HEK293 (cell line): ENCODE data around the gene NUDT4.

Experiments used
- CTCF ChIA-PET: fragments of 350-600 bp; formaldehyde crosslinking; extraction: SDS; loops from one replicate; lab custom pipeline; 2021; ENCODE audit warnings: antibody characterized with exemption; lab: Yijun Ruan, JAX
- POLR2A ChIA-PET: fragments of 300-600 bp; formaldehyde crosslinking; extraction: SDS; loops from one replicate; lab custom pipeline; 2020; ENCODE audit warnings: antibody characterized with exemption, inconsistent platforms; lab: Yijun Ruan, JAX
- H3K27ac ChIP-seq: fragments of 200-500 bp; sonication (Bioruptor generic); 2 replicates; pipeline ENCODE4 v1.5.1; 2014; ENCODE audit warnings: low read depth, low read length, control low read depth, inconsistent platforms; ENCODE audit errors: extremely low read depth
- H3K36me3 ChIP-seq, 2 experiments: fragments of 200-500 bp in 1 of 2; sonication (Bioruptor generic) in 1 of 2; 1 replicate in 1 of 2; 2 replicates in 1 of 2; pipeline ENCODE4 v1.5.1; 2014 to 2017; ENCODE audit warnings: inconsistent platforms in 2 of 2, low read length in 2 of 2; ENCODE audit not compliant: control insufficient read depth in 2 of 2, insufficient read depth in 1 of 2
- H3K4me1 ChIP-seq: fragments of 200-500 bp; sonication (Bioruptor generic); 2 replicates; pipeline ENCODE4 v1.5.1; 2014; ENCODE audit warnings: mild to moderate bottlenecking, low read length, inconsistent platforms; ENCODE audit not compliant: control insufficient read depth, insufficient read depth
- H3K4me3 ChIP-seq: 2 replicates; pipeline ENCODE4 v1.5.1; 2011; ENCODE audit warnings: low read depth, mild to moderate bottlenecking, control low read depth, low read length, moderate library complexity
- H3K9me3 ChIP-seq: fragments of 200-500 bp; sonication (Bioruptor generic); 2 replicates; pipeline ENCODE4 v1.5.1; 2014; ENCODE audit warnings: low read depth, low read length, inconsistent platforms; ENCODE audit not compliant: control insufficient read depth, insufficient read depth
- GLIS1 ChIP-seq: fragments of 450-650 bp; formaldehyde crosslinking; IDR thresholded peaks from 2 replicates; pipeline ENCODE4 v1.5.1; 2016; ENCODE audit warnings: missing biosample characterization, missing genetic modification characterization
- KLF9 ChIP-seq: fragments of 450-650 bp; formaldehyde crosslinking; IDR thresholded peaks from 2 replicates; pipeline ENCODE4 v1.5.1; 2016; ENCODE audit warnings: missing biosample characterization, missing genetic modification characterization, low read depth
- MZF1 ChIP-seq: fragments of 450-650 bp; formaldehyde crosslinking; IDR thresholded peaks from 2 replicates; pipeline ENCODE4 v1.5.1; 2017; ENCODE audit warnings: missing biosample characterization, missing genetic modification characterization, borderline replicate concordance
- OSR2 ChIP-seq: fragments of 450-650 bp; formaldehyde crosslinking; IDR thresholded peaks from 2 replicates; pipeline ENCODE4 v1.5.1; 2016; ENCODE audit warnings: missing biosample characterization, missing genetic modification characterization
- PRDM1 ChIP-seq: fragments of 450-650 bp; formaldehyde crosslinking; IDR thresholded peaks from 2 replicates; pipeline ENCODE4; 2016; ENCODE audit warnings: missing biosample characterization, missing genetic modification characterization
- SETDB1 ChIP-seq: IDR thresholded peaks from one replicate; pipeline ENCODE4 v1.6.1; 2017; ENCODE audit warnings: mild to moderate bottlenecking, low read length, moderate library complexity, mixed read lengths; ENCODE audit not compliant: insufficient read length
- SP7 ChIP-seq: fragments of 450-650 bp; formaldehyde crosslinking; IDR thresholded peaks from 2 replicates; pipeline ENCODE4 v1.5.1; 2016; ENCODE audit warnings: missing biosample characterization, missing genetic modification characterization
- ZBTB1 ChIP-seq: fragments of 450-650 bp; formaldehyde crosslinking; IDR thresholded peaks from 2 replicates; pipeline ENCODE4 v1.5.1; 2016; ENCODE audit warnings: missing biosample characterization, missing genetic modification characterization
- ZBTB17 ChIP-seq: fragments of 450-650 bp; formaldehyde crosslinking; IDR thresholded peaks from 2 replicates; pipeline ENCODE4 v1.5.1; 2016; ENCODE audit warnings: missing biosample characterization, missing genetic modification characterization
- ZBTB21 ChIP-seq: fragments of 450-650 bp; formaldehyde crosslinking; IDR thresholded peaks from 2 replicates; pipeline ENCODE4 v1.5.1; 2017; ENCODE audit warnings: missing biosample characterization, missing genetic modification characterization
- ZFHX2 ChIP-seq: fragments of 450-650 bp; formaldehyde crosslinking; conservative IDR thresholded peaks from 2 replicates; pipeline ENCODE4 v1.5.1; 2016; ENCODE audit warnings: missing biosample characterization, missing genetic modification characterization
- ZNF112 ChIP-seq: fragments of 450-650 bp; formaldehyde crosslinking; IDR thresholded peaks from 2 replicates; pipeline ENCODE4 v1.5.0; 2017; ENCODE audit warnings: missing biosample characterization, missing genetic modification characterization
- ZNF16 ChIP-seq: fragments of 450-650 bp; formaldehyde crosslinking; IDR thresholded peaks from 2 replicates; pipeline ENCODE4 v1.5.1; 2016; ENCODE audit warnings: low read depth, missing biosample characterization, missing genetic modification characterization
- ZNF221 ChIP-seq: fragments of 450-650 bp; formaldehyde crosslinking; IDR thresholded peaks from 2 replicates; pipeline ENCODE4 v1.5.1; 2017; ENCODE audit warnings: missing biosample characterization, missing genetic modification characterization, borderline replicate concordance
- ZNF292 ChIP-seq: fragments of 450-650 bp; formaldehyde crosslinking; IDR thresholded peaks from 2 replicates; pipeline ENCODE4 v1.5.1; 2016; ENCODE audit warnings: low read depth, missing biosample characterization, missing genetic modification characterization, borderline replicate concordance
- ZNF335 ChIP-seq: fragments of 450-650 bp; formaldehyde crosslinking; conservative IDR thresholded peaks from 2 replicates; pipeline ENCODE4 v1.5.1; 2016; ENCODE audit warnings: missing biosample characterization, missing genetic modification characterization
- ZNF350 ChIP-seq: fragments of 450-650 bp; formaldehyde crosslinking; IDR thresholded peaks from 2 replicates; pipeline ENCODE4 v1.5.0; 2017; ENCODE audit warnings: missing biosample characterization, mild to moderate bottlenecking, missing genetic modification characterization
- ZNF404 ChIP-seq: fragments of 450-650 bp; formaldehyde crosslinking; IDR thresholded peaks from 2 replicates; pipeline ENCODE4 v1.5.1; 2017; ENCODE audit warnings: missing biosample characterization, missing genetic modification characterization
- ZNF473 ChIP-seq: fragments of 450-650 bp; formaldehyde crosslinking; IDR thresholded peaks from 2 replicates; pipeline ENCODE4 v1.5.1; 2017; ENCODE audit warnings: missing biosample characterization, missing genetic modification characterization
- ZNF488 ChIP-seq: fragments of 450-650 bp; formaldehyde crosslinking; IDR thresholded peaks from 2 replicates; pipeline ENCODE4 v1.5.1; 2016; ENCODE audit warnings: missing biosample characterization, missing genetic modification characterization
- ZNF529 ChIP-seq: fragments of 450-650 bp; formaldehyde crosslinking; IDR thresholded peaks from 2 replicates; pipeline ENCODE4 v1.5.1; 2017; ENCODE audit warnings: missing genetic modification characterization, missing biosample characterization; ENCODE audit not compliant: insufficient replicate concordance
- ZNF561 ChIP-seq: fragments of 450-650 bp; IDR thresholded peaks from 2 replicates; pipeline ENCODE4 v1.5.1; 2018; ENCODE audit warnings: missing biosample characterization, missing genetic modification characterization, borderline replicate concordance
- ZNF571 ChIP-seq: fragments of 450-650 bp; formaldehyde crosslinking; IDR thresholded peaks from 2 replicates; pipeline ENCODE4 v1.5.0; 2017; ENCODE audit warnings: missing biosample characterization, missing genetic modification characterization
- ZNF600 ChIP-seq: fragments of 450-650 bp; formaldehyde crosslinking; IDR thresholded peaks from 2 replicates; pipeline ENCODE4 v1.5.1; 2016; ENCODE audit warnings: missing biosample characterization, missing genetic modification characterization
- ZNF623 ChIP-seq: fragments of 450-650 bp; formaldehyde crosslinking; IDR thresholded peaks from 2 replicates; pipeline ENCODE4 v1.5.1; 2016; ENCODE audit warnings: missing biosample characterization, missing genetic modification characterization
- ZNF626 ChIP-seq: fragments of 450-650 bp; sonication (Bioruptor Pico); formaldehyde crosslinking; IDR thresholded peaks from 2 replicates; pipeline ENCODE4 v1.5.1; 2018; ENCODE audit warnings: missing biosample characterization, missing genetic modification characterization, inconsistent platforms
- ZNF654 ChIP-seq: fragments of 450-650 bp; formaldehyde crosslinking; IDR thresholded peaks from 2 replicates; pipeline ENCODE4 v1.5.1; 2016; ENCODE audit warnings: low read depth, missing biosample characterization, missing genetic modification characterization
- ZNF660 ChIP-seq: fragments of 450-650 bp; IDR thresholded peaks from 2 replicates; pipeline ENCODE4 v1.5.1; 2018; ENCODE audit warnings: missing biosample characterization, mild to moderate bottlenecking, missing genetic modification characterization
- ZNF664 ChIP-seq: fragments of 450-650 bp; formaldehyde crosslinking; IDR thresholded peaks from 2 replicates; pipeline ENCODE4 v1.5.1; 2016; ENCODE audit warnings: missing biosample characterization, missing genetic modification characterization
- ZNF701 ChIP-seq: fragments of 450-650 bp; formaldehyde crosslinking; IDR thresholded peaks from 2 replicates; pipeline ENCODE4 v1.5.1; 2016; ENCODE audit warnings: missing biosample characterization, missing genetic modification characterization
- ZNF776 ChIP-seq: fragments of 450-650 bp; formaldehyde crosslinking; IDR thresholded peaks from 2 replicates; pipeline ENCODE4 v1.5.0; 2017; ENCODE audit warnings: missing biosample characterization, missing genetic modification characterization, borderline replicate concordance
- ZNF791 ChIP-seq: fragments of 450-650 bp; formaldehyde crosslinking; IDR thresholded peaks from 2 replicates; pipeline ENCODE4 v1.5.1; 2016; ENCODE audit warnings: missing biosample characterization, missing genetic modification characterization
- TF ChIP-seq, protein P1 (sequence below): fragments of 450-650 bp; formaldehyde crosslinking; IDR thresholded peaks from 2 replicates; pipeline ENCODE4 v1.5.1; 2016; ENCODE audit warnings: missing biosample characterization, missing genetic modification characterization
- TF ChIP-seq, protein P2 (sequence below): fragments of 450-650 bp; formaldehyde crosslinking; IDR thresholded peaks from 2 replicates; pipeline ENCODE4 v1.5.1; 2016; ENCODE audit warnings: missing biosample characterization, missing genetic modification characterization
- TF ChIP-seq, protein P3 (sequence below): fragments of 450-650 bp; formaldehyde crosslinking; IDR thresholded peaks from 2 replicates; pipeline ENCODE4 v1.5.1; 2017; ENCODE audit warnings: missing biosample characterization, mild to moderate bottlenecking, missing genetic modification characterization, moderate library complexity
- TF ChIP-seq, protein P4 (sequence below): fragments of 450-650 bp; IDR thresholded peaks from 2 replicates; pipeline ENCODE4 v1.5.1; 2018; ENCODE audit warnings: missing biosample characterization, missing genetic modification characterization

NUDT4 gene

GRCh38 chr12:93419388-93420034, 41.8 kb downstream of the NUDT4 start:
- Histone ChIP-seq H3K36me3 (no peaks in the 10 kb centered on the region), H3K4me3 (no peak overlapping the region), H3K9me3 (no peaks in the 10 kb centered on the region), H3K27ac (no peak overlapping the region), H3K4me1 (peaks cover 19% of the 10 kb centered on the region; the same call in 1 of the 2 replicates)
- CTCF ChIA-PET = interaction anchor here (0.5 to 4.6 kb wide), 50 partner anchors 9 to 1515 kb away, joined by 3 to 41 read pairs (median 4); partner anchors contain the start of genes EEA1, MRPL42, NUDT4 and UBE2N
- POLR2A ChIA-PET = interaction anchor here (0.7 kb wide), 1 partner anchor 414 kb away, joined by 4 read pairs; no protein-coding TSS in a partner anchor
- no peak for TF ChIP-seq ZNF350 (tag by site-specific recombination)
- TF ChIP-seq, protein P1, sequence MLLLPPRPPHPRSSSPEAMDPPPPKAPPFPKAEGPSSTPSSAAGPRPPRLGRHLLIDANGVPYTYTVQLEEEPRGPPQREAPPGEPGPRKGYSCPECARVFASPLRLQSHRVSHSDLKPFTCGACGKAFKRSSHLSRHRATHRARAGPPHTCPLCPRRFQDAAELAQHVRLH (tag by site-specific recombination) = no peak
- no peak for TF ChIP-seq SP7
- TF ChIP-seq ZNF623 (tag by site-specific recombination) = no peak
- TF ChIP-seq ZNF600 = no peak
- TF ChIP-seq ZNF660 = peak; percentile 28
- TF ChIP-seq, protein P2, sequence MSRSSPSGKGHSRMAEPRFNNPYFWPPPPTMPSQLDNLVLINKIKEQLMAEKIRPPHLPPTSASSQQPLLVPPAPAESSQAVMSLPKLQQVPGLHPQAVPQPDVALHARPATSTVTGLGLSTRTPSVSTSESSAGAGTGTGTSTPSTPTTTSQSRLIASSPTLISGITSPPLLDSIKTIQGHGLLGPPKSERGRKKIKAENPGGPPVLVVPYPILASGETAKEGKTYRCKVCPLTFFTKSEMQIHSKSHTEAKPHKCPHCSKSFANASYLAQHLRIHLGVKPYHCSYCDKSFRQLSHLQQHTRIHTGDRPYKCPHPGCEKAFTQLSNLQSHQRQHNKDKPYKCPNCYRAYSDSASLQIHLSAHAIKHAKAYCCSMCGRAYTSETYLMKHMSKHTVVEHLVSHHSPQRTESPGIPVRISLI (tag by site-specific recombination) = peak; percentile 75; the same call in 1 of the 2 replicates
- TF ChIP-seq ZBTB21 (tag by site-specific recombination) = no peak
- no peak for TF ChIP-seq ZNF335 (tag by site-specific recombination)
- TF ChIP-seq, protein P3, sequence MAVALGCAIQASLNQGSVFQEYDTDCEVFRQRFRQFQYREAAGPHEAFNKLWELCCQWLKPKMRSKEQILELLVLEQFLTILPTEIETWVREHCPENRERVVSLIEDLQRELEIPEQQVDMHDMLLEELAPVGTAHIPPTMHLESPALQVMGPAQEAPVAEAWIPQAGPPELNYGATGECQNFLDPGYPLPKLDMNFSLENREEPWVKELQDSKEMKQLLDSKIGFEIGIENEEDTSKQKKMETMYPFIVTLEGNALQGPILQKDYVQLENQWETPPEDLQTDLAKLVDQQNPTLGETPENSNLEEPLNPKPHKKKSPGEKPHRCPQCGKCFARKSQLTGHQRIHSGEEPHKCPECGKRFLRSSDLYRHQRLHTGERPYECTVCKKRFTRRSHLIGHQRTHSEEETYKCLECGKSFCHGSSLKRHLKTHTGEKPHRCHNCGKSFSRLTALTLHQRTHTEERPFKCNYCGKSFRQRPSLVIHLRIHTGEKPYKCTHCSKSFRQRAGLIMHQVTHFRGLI = no peak
- TF ChIP-seq ZNF571 = no peak
- TF ChIP-seq ZBTB1 (tag by site-specific recombination) = no peak
- peak; percentile 88 for TF ChIP-seq PRDM1 (tag by site-specific recombination)
- TF ChIP-seq ZNF664 (tag by site-specific recombination) = peak; percentile 99
- TF ChIP-seq ZNF292 (tag by site-specific recombination) = no peak
- TF ChIP-seq ZNF776 = no peak
- TF ChIP-seq KLF9 (tag by site-specific recombination) = no peak
- no peak for TF ChIP-seq OSR2
- TF ChIP-seq, protein P4, sequence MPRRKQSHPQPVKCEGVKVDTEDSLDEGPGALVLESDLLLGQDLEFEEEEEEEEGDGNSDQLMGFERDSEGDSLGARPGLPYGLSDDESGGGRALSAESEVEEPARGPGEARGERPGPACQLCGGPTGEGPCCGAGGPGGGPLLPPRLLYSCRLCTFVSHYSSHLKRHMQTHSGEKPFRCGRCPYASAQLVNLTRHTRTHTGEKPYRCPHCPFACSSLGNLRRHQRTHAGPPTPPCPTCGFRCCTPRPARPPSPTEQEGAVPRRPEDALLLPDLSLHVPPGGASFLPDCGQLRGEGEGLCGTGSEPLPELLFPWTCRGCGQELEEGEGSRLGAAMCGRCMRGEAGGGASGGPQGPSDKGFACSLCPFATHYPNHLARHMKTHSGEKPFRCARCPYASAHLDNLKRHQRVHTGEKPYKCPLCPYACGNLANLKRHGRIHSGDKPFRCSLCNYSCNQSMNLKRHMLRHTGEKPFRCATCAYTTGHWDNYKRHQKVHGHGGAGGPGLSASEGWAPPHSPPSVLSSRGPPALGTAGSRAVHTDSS (tag by site-specific recombination) = peak; percentile 48
- TF ChIP-seq ZNF488 = no peak
- peak; percentile 69 for TF ChIP-seq ZNF654 (tag by site-specific recombination)
- no peak for TF ChIP-seq ZNF529
- TF ChIP-seq ZNF112 (tag by site-specific recombination) = no peak
- TF ChIP-seq ZNF791 (tag by site-specific recombination) = no peak
- TF ChIP-seq ZBTB17 (tag by site-specific recombination) = no peak
- no peak for TF ChIP-seq ZNF16 (tag by site-specific recombination)
- no peak for TF ChIP-seq GLIS1 (tag by site-specific recombination)
- TF ChIP-seq ZNF561 (tag by site-specific recombination) = no peak
- no peak for TF ChIP-seq ZNF701 (tag by site-specific recombination)
- TF ChIP-seq ZNF221 (tag by site-specific recombination) = no peak
- TF ChIP-seq SETDB1 = no peak
- no peak for TF ChIP-seq MZF1 (tag by site-specific recombination)
- TF ChIP-seq ZFHX2 (tag by site-specific recombination) = no peak
- TF ChIP-seq ZNF473 (tag by site-specific recombination) = no peak
- no peak for TF ChIP-seq ZNF626 (tag by site-specific recombination)
- no peak for TF ChIP-seq ZNF404 (tag by site-specific recombination)
